PC-3 (cell line): Measurements from ENCODE around the gene BBS7.

Experiments
- EZH2 ChIP-seq: fragments of 300-600 bp; sonication (generic); IDR thresholded peaks from one replicate; pipeline ENCODE4 v1.6.1; 2017; ENCODE audit warnings: antibody characterized with exemption, mild to moderate bottlenecking, low read length; ENCODE audit not compliant: unreplicated experiment
- EZH2phosphoT487 ChIP-seq: fragments of 300-600 bp; sonication (generic); IDR thresholded peaks from 2 replicates; pipeline ENCODE4 v1.6.1; 2018; ENCODE audit warnings: mild to moderate bottlenecking, antibody characterized with exemption, low read length, borderline replicate concordance
- TF ChIP-seq, protein P1 (sequence below): fragments of 300-600 bp; sonication (generic); conservative IDR thresholded peaks from 2 replicates; pipeline ENCODE4 v1.5.1; 2017; ENCODE audit warnings: antibody characterized with exemption, low read depth, mild to moderate bottlenecking, low read length

DNA sequence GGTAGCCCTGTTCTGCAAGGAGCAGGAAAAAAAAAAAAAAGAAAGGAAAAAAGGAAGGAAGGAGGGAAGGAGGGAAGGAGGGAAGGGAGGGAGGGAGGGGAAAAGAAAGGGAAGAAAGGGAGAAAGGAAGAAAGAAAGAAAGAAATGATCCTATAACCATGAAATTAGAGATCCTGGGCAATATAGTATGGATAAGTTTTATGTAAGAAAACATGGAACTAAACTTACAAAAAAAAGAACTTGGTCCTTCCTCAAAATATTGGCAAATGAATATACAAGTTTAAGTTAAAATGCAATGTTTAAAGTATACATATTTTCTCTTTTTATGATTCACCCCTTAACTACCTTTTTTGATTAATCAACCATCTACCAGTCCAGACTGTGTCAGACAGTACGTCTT lies 18.9 kb downstream of the BBS7 start:
- TF ChIP-seq, protein P1, sequence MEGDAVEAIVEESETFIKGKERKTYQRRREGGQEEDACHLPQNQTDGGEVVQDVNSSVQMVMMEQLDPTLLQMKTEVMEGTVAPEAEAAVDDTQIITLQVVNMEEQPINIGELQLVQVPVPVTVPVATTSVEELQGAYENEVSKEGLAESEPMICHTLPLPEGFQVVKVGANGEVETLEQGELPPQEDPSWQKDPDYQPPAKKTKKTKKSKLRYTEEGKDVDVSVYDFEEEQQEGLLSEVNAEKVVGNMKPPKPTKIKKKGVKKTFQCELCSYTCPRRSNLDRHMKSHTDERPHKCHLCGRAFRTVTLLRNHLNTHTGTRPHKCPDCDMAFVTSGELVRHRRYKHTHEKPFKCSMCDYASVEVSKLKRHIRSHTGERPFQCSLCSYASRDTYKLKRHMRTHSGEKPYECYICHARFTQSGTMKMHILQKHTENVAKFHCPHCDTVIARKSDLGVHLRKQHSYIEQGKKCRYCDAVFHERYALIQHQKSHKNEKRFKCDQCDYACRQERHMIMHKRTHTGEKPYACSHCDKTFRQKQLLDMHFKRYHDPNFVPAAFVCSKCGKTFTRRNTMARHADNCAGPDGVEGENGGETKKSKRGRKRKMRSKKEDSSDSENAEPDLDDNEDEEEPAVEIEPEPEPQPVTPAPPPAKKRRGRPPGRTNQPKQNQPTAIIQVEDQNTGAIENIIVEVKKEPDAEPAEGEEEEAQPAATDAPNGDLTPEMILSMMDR = no peak
- no peak for TF ChIP-seq EZH2phosphoT487
- TF ChIP-seq EZH2 = no peak
